Liver (tissue), 9 donors: ENCODE measurements around the gene FAM13A. TPM values are rescaled to one million over a fixed set of nuclear protein-coding genes. Genes with fewer than 3 reads are reported as not detected.

Experiments
- DNase-seq: peaks from one replicate; pipeline ENCODE4 v3.0.0-alpha.2; 2017; ENCODE audit warnings: low spot score
- H3K27ac ChIP-seq, 2 donors: one replicate each; pipeline ENCODE4 v1.7.0; 2013; ENCODE audit warnings: inconsistent platforms in 2 of 2, low read length in 2 of 2, control low read depth in 1 of 2, low read depth in 1 of 2, mild to moderate bottlenecking in 1 of 2
- H3K27me3 ChIP-seq, 4 donors: one replicate each; pipeline versions ENCODE4 v1.6.1 to v1.7.0; 2013; ENCODE audit warnings: low read length in 3 of 4, inconsistent platforms in 1 of 4, mild to moderate bottlenecking in 1 of 4, moderate library complexity in 1 of 4; ENCODE audit not compliant: control insufficient read depth in 4 of 4, insufficient read depth in 4 of 4
- H3K36me3 ChIP-seq, 4 donors: one replicate each; pipeline versions ENCODE4 v1.6.1 to v1.7.0; 2013; ENCODE audit warnings: low read length in 3 of 4, mild to moderate bottlenecking in 3 of 4, low read depth in 1 of 4, moderate library complexity in 1 of 4; ENCODE audit not compliant: control insufficient read depth in 4 of 4, insufficient read depth in 3 of 4
- H3K4me1 ChIP-seq, 4 donors: one replicate each; pipeline versions ENCODE4 v1.6.1 to v1.7.0; 2013; ENCODE audit warnings: low read length in 3 of 4, mild to moderate bottlenecking in 3 of 4, moderate library complexity in 1 of 4; ENCODE audit not compliant: control insufficient read depth in 4 of 4, insufficient read depth in 4 of 4
- H3K4me3 ChIP-seq, 3 donors: one replicate each; pipeline versions ENCODE4 v1.6.1 to v1.7.0; 2013; ENCODE audit warnings: low read length in 3 of 3, control low read depth in 1 of 3, low read depth in 1 of 3, mild to moderate bottlenecking in 1 of 3
- H3K9ac ChIP-seq, 2 donors: one replicate each; pipeline ENCODE4 v1.7.0; 2013; ENCODE audit warnings: low read length in 2 of 2, mild to moderate bottlenecking in 2 of 2, moderate library complexity in 2 of 2, control low read depth in 1 of 2, low read depth in 1 of 2
- H3K9me3 ChIP-seq, 4 donors: one replicate each; pipeline versions ENCODE4 v1.6.1 to v1.7.0; 2013; ENCODE audit warnings: low read length in 3 of 4; ENCODE audit not compliant: control insufficient read depth in 4 of 4
- CTCF ChIP-seq: fragments of 150-350 bp; IDR thresholded peaks from 2 replicates; pipeline ENCODE4 v1.5.1; 2017; ENCODE audit warnings: improper control_type of control experiment, low read depth, low read length; ENCODE audit not compliant: missing input control
- HNF4A ChIP-seq, 2 donors: conservative IDR thresholded peaks; 2 replicates each; pipeline ENCODE4 v1.6.1; 2016; ENCODE audit warnings: antibody characterized with exemption in 2 of 2, mild to moderate bottlenecking in 2 of 2
- NR2F2 ChIP-seq: IDR thresholded peaks from 2 replicates; pipeline ENCODE4 v1.6.1; 2016; ENCODE audit warnings: antibody characterized with exemption
- RAD21 ChIP-seq, 2 donors: IDR thresholded peaks; 2 replicates each; pipeline ENCODE4 v1.6.1; 2016; ENCODE audit warnings: antibody characterized with exemption in 2 of 2, mild to moderate bottlenecking in 2 of 2
- YY1 ChIP-seq: IDR thresholded peaks from 2 replicates; pipeline ENCODE4 v1.6.1; 2016; ENCODE audit warnings: antibody characterized with exemption, mild to moderate bottlenecking
- WGBS: extraction: QIAGEN DNeasy Blood & Tissue Kit; methylation state at CpG from one replicate; pipeline ENCODE4 v1.1.7; 2013; 5-methylcytosine and 5-hydroxymethylcytosine counted together
- polyA plus RNA-seq, 2 donors: library from polyadenylated mRNA; stranded (reverse) in 1 of 2; unstranded in 1 of 2; fragments of 200-250 nt in 1 of 2; fragments of >200 nt in 1 of 2; fragmentation: Nextera tagmentation in 1 of 2; extraction: Ambion mirVana in 1 of 2; gene quantifications; one replicate each; pipeline versions ENCODE4 v1.2.1 to v1.2.3, GENCODE V29; 2013 to 2015
- total RNA-seq, 2 donors: library from RNA; depleted of rRNA; stranded (reverse); fragments of >200 nt; gene quantifications; one replicate each; pipeline ENCODE4 v1.2.3, GENCODE V29; 2014
- TF ChIP-seq, protein P1 (sequence below): IDR thresholded peaks from 2 replicates; pipeline ENCODE4 v1.6.1; 2016; ENCODE audit warnings: antibody characterized with exemption, mild to moderate bottlenecking
- TF ChIP-seq, protein P2 (sequence below): IDR thresholded peaks from 2 replicates; pipeline ENCODE4 v1.6.1; 2016; ENCODE audit warnings: antibody characterized with exemption
- donor health status: healthy.
- donor health status: healthy.
- donor health status: healthy.
- donor health status: healthy.
- donor health status: healthy.

FAM13A gene
- total and polyA plus RNA-seq, 4 donors = 14.9 to 52.9 (median 27.6) TPM

DNA sequence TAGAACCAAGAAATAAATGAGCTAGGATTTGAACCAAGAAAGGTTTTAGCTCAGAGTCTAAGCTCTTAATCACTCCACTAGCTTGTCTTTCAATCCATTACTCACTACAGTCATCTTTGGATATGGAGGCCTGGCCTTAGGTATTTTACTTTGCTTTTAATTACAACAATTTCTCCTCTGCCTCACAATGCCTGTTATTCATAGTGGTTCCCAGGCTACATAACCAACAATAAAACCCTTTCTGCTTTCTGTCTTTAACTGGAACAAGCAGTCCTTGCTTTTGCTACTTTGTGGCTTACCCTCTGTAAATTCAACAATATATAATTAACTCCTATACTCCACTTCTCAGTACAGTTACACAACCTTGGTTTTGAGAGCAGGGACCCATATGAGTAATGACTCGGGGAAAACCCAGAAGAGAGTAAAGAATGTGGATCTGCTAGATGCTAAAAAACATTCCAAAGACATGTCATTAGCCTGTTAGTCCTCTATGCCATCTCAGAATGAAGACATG is 264.7 kb downstream of the FAM13A start:
- no peaks in the 10 kb centered on the region for H3K4me1 ChIP-seq
- no peak for DNase-seq
- TF ChIP-seq NR2F2 (no peak), HNF4A (conservative IDR thresholded peaks at IDR 0.05) (no peak)
- TF ChIP-seq, protein P1, sequence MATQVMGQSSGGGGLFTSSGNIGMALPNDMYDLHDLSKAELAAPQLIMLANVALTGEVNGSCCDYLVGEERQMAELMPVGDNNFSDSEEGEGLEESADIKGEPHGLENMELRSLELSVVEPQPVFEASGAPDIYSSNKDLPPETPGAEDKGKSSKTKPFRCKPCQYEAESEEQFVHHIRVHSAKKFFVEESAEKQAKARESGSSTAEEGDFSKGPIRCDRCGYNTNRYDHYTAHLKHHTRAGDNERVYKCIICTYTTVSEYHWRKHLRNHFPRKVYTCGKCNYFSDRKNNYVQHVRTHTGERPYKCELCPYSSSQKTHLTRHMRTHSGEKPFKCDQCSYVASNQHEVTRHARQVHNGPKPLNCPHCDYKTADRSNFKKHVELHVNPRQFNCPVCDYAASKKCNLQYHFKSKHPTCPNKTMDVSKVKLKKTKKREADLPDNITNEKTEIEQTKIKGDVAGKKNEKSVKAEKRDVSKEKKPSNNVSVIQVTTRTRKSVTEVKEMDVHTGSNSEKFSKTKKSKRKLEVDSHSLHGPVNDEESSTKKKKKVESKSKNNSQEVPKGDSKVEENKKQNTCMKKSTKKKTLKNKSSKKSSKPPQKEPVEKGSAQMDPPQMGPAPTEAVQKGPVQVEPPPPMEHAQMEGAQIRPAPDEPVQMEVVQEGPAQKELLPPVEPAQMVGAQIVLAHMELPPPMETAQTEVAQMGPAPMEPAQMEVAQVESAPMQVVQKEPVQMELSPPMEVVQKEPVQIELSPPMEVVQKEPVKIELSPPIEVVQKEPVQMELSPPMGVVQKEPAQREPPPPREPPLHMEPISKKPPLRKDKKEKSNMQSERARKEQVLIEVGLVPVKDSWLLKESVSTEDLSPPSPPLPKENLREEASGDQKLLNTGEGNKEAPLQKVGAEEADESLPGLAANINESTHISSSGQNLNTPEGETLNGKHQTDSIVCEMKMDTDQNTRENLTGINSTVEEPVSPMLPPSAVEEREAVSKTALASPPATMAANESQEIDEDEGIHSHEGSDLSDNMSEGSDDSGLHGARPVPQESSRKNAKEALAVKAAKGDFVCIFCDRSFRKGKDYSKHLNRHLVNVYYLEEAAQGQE = no peak
- TF ChIP-seq, protein P2, sequence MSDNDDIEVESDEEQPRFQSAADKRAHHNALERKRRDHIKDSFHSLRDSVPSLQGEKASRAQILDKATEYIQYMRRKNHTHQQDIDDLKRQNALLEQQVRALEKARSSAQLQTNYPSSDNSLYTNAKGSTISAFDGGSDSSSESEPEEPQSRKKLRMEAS = no peak
- H3K27ac ChIP-seq = no peak overlapping the region
- WGBS = 61% methylated on average over 1 of the region's 1 CpG
- no peak overlapping the region for H3K9ac ChIP-seq
- no peaks in the 10 kb centered on the region for H3K27me3 ChIP-seq
- H3K9me3 ChIP-seq = no peaks in the 10 kb centered on the region
- no peak overlapping the region for H3K4me3 ChIP-seq
- H3K36me3 ChIP-seq = peaks cover 0 to 2% (median under 1%) of the 10 kb centered on the region in 4 donors

GRCh38 chr4:88791274-88791673 is 265.7 kb downstream of the FAM13A start:
- Histone ChIP-seq H3K4me3 (no peak overlapping the region), H3K9me3 (no peaks in the 10 kb centered on the region), H3K36me3 (peaks cover 0 to 4% (median 1%) of the 10 kb centered on the region in 4 donors), H3K4me1 (no peaks in the 10 kb centered on the region), H3K27ac (no peak overlapping the region), H3K27me3 (no peaks in the 10 kb centered on the region), H3K9ac (no peak overlapping the region)
- no peak for DNase-seq
- WGBS = 42% methylated on average over 1 of the region's 1 CpG
- TF ChIP-seq CTCF (peak; percentile 47), RAD21 (IDR thresholded peaks at IDR 0.05) (peak; percentile 87 to 88), YY1 (no peak)
- TF ChIP-seq, protein P1 = no peak
